B cell (primary cell): ENCODE data around the gene TBXT. TPM values are rescaled to one million over a fixed set of nuclear protein-coding genes. Genes with fewer than 3 reads are reported as not detected.

Experiments
- ATAC-seq: fragments of 200-7000 bp; cut with Tn5 transposase; one replicate; pipeline ENCODE4 v1.10.0; 2021; ENCODE audit warnings: low read depth, mild to moderate bottlenecking, moderate number of reproducible peaks, moderate library complexity
- CTCF ChIA-PET: fragments of 350-600 bp; sonication (Branson Sonifier 250); formaldehyde crosslinking; loops from one replicate; lab custom pipeline; 2021; ENCODE audit warnings: antibody characterized with exemption, inconsistent platforms; lab: Charles Lee
- POLR2A ChIA-PET: fragments of 350-600 bp; sonication (Branson Sonifier 250); formaldehyde crosslinking; loops from one replicate; lab custom pipeline; 2021; ENCODE audit warnings: antibody characterized with exemption; lab: Charles Lee
- DNase-seq: peaks from one replicate; pipeline ENCODE4 v3.0.0; 2013
- H2AFZ ChIP-seq: 2 replicates; pipeline ENCODE4 v1.6.1; 2012; ENCODE audit warnings: mild to moderate bottlenecking, low read depth, low read length; ENCODE audit not compliant: insufficient read depth, poor library complexity, severe bottlenecking
- H3K27ac ChIP-seq, 2 donors: 1 replicate in 1 of 2; 2 replicates in 1 of 2; pipeline ENCODE4 v1.5.1; 2012 to 2013; ENCODE audit warnings: low read length in 2 of 2, mild to moderate bottlenecking in 2 of 2, moderate library complexity in 1 of 2
- H3K27me3 ChIP-seq, 4 experiments: fragments of 200-600 bp in 1 of 4; sonication (generic) in 1 of 4; replicated peaks in 1 of 4; 1 replicate in 2 of 4; 2 replicates in 2 of 4; pipeline versions ENCODE4 v1.6.1 to v1.7.0; 2013 to 2016; ENCODE audit warnings: low read length in 3 of 4, mild to moderate bottlenecking in 2 of 4, mixed read lengths in 1 of 4, moderate library complexity in 1 of 4; ENCODE audit not compliant: insufficient read depth in 4 of 4, control insufficient read depth in 3 of 4; ENCODE audit errors: control extremely low read depth in 1 of 4
- H3K36me3 ChIP-seq, 2 experiments: replicated peaks in 1 of 2; 1 replicate in 1 of 2; 2 replicates in 1 of 2; pipeline versions ENCODE4 v1.6.1 to v1.7.1; 2013; ENCODE audit warnings: low read length in 1 of 2; ENCODE audit not compliant: insufficient read depth in 2 of 2, control insufficient read depth in 1 of 2; ENCODE audit errors: control extremely low read depth in 1 of 2, extremely low read depth in 1 of 2
- H3K4me1 ChIP-seq, 2 donors: fragments of 200-600 bp in 1 of 2; sonication (generic) in 1 of 2; 1 replicate in 1 of 2; 2 replicates in 1 of 2; pipeline versions ENCODE4 v1.5.1 to v1.6.1; 2013 to 2017; ENCODE audit warnings: low read length in 2 of 2; ENCODE audit not compliant: control insufficient read depth in 2 of 2, insufficient read depth in 2 of 2
- H3K4me2 ChIP-seq: replicated peaks from 2 replicates; pipeline ENCODE3; 2012; ENCODE audit warnings: mild to moderate bottlenecking, low read depth, low read length; ENCODE audit not compliant: poor library complexity, severe bottlenecking
- H3K4me3 ChIP-seq, 5 experiments: fragments of 200-600 bp in 1 of 5; sonication (generic) in 1 of 5; 1 replicate in 3 of 5; 2 replicates in 2 of 5; pipeline versions ENCODE4 v1.5.1 to v1.7.0; 2011 to 2016; ENCODE audit warnings: low read length in 4 of 5, mild to moderate bottlenecking in 4 of 5, low read depth in 2 of 5, control low read depth in 1 of 5, moderate library complexity in 1 of 5; ENCODE audit not compliant: insufficient read depth in 1 of 5; ENCODE audit errors: control extremely low read depth in 1 of 5, extremely low read depth in 1 of 5
- H3K79me2 ChIP-seq: fragments of 200-600 bp; sonication (generic); one replicate; pipeline ENCODE4 v1.6.0; 2016; ENCODE audit warnings: low read length; ENCODE audit not compliant: control insufficient read depth, insufficient read depth
- H3K9ac ChIP-seq: fragments of 200-600 bp; sonication (generic); 2 replicates; pipeline ENCODE4 v1.6.1; 2017; ENCODE audit warnings: mild to moderate bottlenecking, low read length, moderate library complexity
- H3K9me3 ChIP-seq, 3 donors: one replicate each; pipeline versions ENCODE4 v1.6.1 to v1.7.1; 2013; ENCODE audit warnings: low read length in 2 of 3; ENCODE audit not compliant: control insufficient read depth in 2 of 3, insufficient read depth in 1 of 3; ENCODE audit errors: control extremely low read depth in 1 of 3
- H4K20me1 ChIP-seq: 2 replicates; pipeline ENCODE4 v1.6.0; 2012; ENCODE audit warnings: mild to moderate bottlenecking, low read length; ENCODE audit not compliant: insufficient read depth, control insufficient read depth, poor library complexity, severe bottlenecking
- H3K27ac Mint-ChIP-seq: one replicate; pipeline ENCODE4 v1.8.0; 2021; ENCODE audit warnings: mixed read lengths
- H3K27me3 Mint-ChIP-seq: one replicate; pipeline ENCODE4 v1.8.0; 2021; ENCODE audit warnings: mixed read lengths
- H3K4me1 Mint-ChIP-seq: one replicate; pipeline ENCODE4 v1.8.0; 2021; ENCODE audit warnings: mixed read lengths
- H3K4me3 Mint-ChIP-seq: one replicate; pipeline ENCODE4 v1.8.0; 2021; ENCODE audit warnings: mixed read lengths
- H3K9me3 Mint-ChIP-seq: one replicate; pipeline ENCODE4 v1.8.0; 2022; ENCODE audit warnings: mixed read lengths; ENCODE audit not compliant: insufficient read depth
- CTCF ChIP-seq: fragments of 200-600 bp; IDR thresholded peaks from one replicate; pipeline ENCODE4 v1.8.0; 2022; ENCODE audit warnings: antibody characterized with exemption, mild to moderate bottlenecking
- EZH2 ChIP-seq: IDR thresholded peaks from 2 replicates; pipeline ENCODE4 v1.6.1; 2012; ENCODE audit warnings: borderline replicate concordance, low read depth, mild to moderate bottlenecking, moderate library complexity, low read length; ENCODE audit not compliant: insufficient read depth, poor library complexity, severe bottlenecking
- WGBS: methylation state at CpG from one replicate; pipeline ENCODE4 v1.1.5; 2013; ENCODE audit warnings: missing lambda C conversion rate; ENCODE audit not compliant: insufficient coverage; 5-methylcytosine and 5-hydroxymethylcytosine counted together
- intact Hi-C: fragments of 100-400 bp; cut with micrococcal nuclease; formaldehyde crosslinking; loops from one replicate; pipeline ENCODE4 v1.10.0; 2022
- polyA plus RNA-seq: library from polyadenylated mRNA; depleted of rRNA; stranded (reverse); fragments of >200 nt; gene quantifications from 2 replicates; pipeline ENCODE4 v1.2.3, GENCODE V29; 2012
- total RNA-seq, 2 donors: library from RNA; stranded (reverse); fragments of 120-200 nt in 1 of 2; gene quantifications; 1 replicate in 1 of 2; 2 replicates in 1 of 2; pipeline versions ENCODE4 v1.2.3 to v1.2.4, GENCODE V29; 2013 to 2022

Gene TBXT
- total and polyA plus RNA-seq, 2 donors (not counting 1 experiment from before 2014, with no cell fraction given), result 0.63 TPM; not detected in 1

DNA sequence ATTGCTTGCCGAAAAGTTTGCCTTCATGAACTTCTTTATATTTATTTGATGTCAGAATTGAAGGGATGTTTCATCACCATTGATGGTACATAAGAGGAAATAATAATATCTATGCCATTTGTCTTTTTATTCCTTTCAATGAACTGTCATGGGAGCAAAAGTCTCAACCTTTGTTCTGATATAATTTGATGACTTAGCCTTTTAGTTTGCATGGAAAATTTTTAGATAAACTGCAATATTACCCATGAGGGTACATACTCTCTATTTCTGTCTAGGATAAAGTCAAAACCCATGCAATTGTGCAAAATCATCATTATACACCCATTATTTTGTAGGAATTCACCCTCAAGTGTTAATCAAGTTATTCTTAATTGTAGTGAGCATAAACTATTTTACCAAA, 15.9 kb downstream of the TBXT start:
- Mint-ChIP-seq H3K27me3 (peaks cover 23% of the 10 kb centered on the region), H3K4me3 (no peak overlapping the region), H3K9me3 (peaks cover 2% of the 10 kb centered on the region), H3K4me1 (no peaks in the 10 kb centered on the region), H3K27ac (no peak overlapping the region)
- intact Hi-C loops, result no loop called here
- ChIA-PET CTCF (no interaction called here), POLR2A (no interaction called here)
- Histone ChIP-seq H3K27ac (no peak overlapping the region), H3K79me2 (no peaks in the 10 kb centered on the region), H3K9ac (no peak overlapping the region), H3K27me3 (peaks cover 0 to 23% (median 1%) of the 10 kb centered on the region in 4 experiments), H4K20me1 (no peaks in the 10 kb centered on the region), H3K4me2 (no peak overlapping the region), H3K4me3 (no peak overlapping the region), H3K4me1 (no peaks in the 10 kb centered on the region), H3K9me3 (peaks cover 1 to 27% (median 16%) of the 10 kb centered on the region in 3 donors), H3K36me3 (no peaks in the 10 kb centered on the region), H2AFZ (no peak overlapping the region)
- no peak for DNase-seq
- TF ChIP-seq EZH2 (no peak), CTCF (no peak)
- ATAC-seq, result no peak
- no CpG with 5 or more reads among the region's 1 CpG for WGBS

GRCh38 chr6:166145751-166146150, 21.9 kb downstream of the TBXT start:
- CTCF ChIA-PET, result no interaction called here
- H3K27ac ChIP-seq, result no peak overlapping the region
- H3K4me3 ChIP-seq, result no peak overlapping the region
- TF ChIP-seq EZH2 (no peak), CTCF (no peak)
- H3K36me3 ChIP-seq, result no peaks in the 10 kb centered on the region
- H3K4me1 Mint-ChIP-seq, result no peaks in the 10 kb centered on the region
- H3K9ac ChIP-seq, result no peak overlapping the region
- no peaks in the 10 kb centered on the region for H3K79me2 ChIP-seq
- H2AFZ ChIP-seq, result no peak overlapping the region
- H3K27me3 ChIP-seq, result peaks cover 0 to 12% (median 0%) of the 10 kb centered on the region in 4 experiments
- 70% methylated on average over 2 of the region's 5 CpGs for WGBS
- H3K27ac Mint-ChIP-seq, result no peak overlapping the region
- intact Hi-C loops, result no loop called here
- no peak for DNase-seq
- no peaks in the 10 kb centered on the region for H3K4me1 ChIP-seq
- no peak overlapping the region for H3K4me2 ChIP-seq
- peaks cover 36% of the 10 kb centered on the region for H3K27me3 Mint-ChIP-seq
- H3K9me3 ChIP-seq, result peaks cover 1 to 23% (median 14%) of the 10 kb centered on the region in 3 donors
- no peak for ATAC-seq
- H3K9me3 Mint-ChIP-seq, result peaks cover 2% of the 10 kb centered on the region
- POLR2A ChIA-PET, result no interaction called here
- no peaks in the 10 kb centered on the region for H4K20me1 ChIP-seq
- H3K4me3 Mint-ChIP-seq, result no peak overlapping the region
